OCI-LY1 (cell line): ENCODE measurements around the gene LEFTY1.

Experiments
- H2AFZ ChIP-seq: fragments of 200-600 bp; sonication (generic), shearing (Covaris generic); 2 replicates; pipeline ENCODE4 v1.6.0; 2014; ENCODE audit warnings: antibody characterized with exemption, mild to moderate bottlenecking, low read length
- H3F3A ChIP-seq: fragments of 200-600 bp; sonication (generic), shearing (Covaris generic); 2 replicates; pipeline ENCODE4 v1.6.0; 2014; ENCODE audit warnings: mild to moderate bottlenecking, antibody characterized with exemption, low read length, moderate library complexity; ENCODE audit not compliant: insufficient read depth
- H3K27ac ChIP-seq: fragments of 200-600 bp; sonication (generic); 2 replicates; pipeline ENCODE4 v1.5.1; 2014; ENCODE audit warnings: low read length, mixed run types, mild to moderate bottlenecking, low read depth; ENCODE audit not compliant: poor library complexity, severe bottlenecking
- H3K27me3 ChIP-seq: fragments of 200-600 bp; sonication (generic); 2 replicates; pipeline ENCODE4 v1.6.0; 2014; ENCODE audit warnings: antibody characterized with exemption, mild to moderate bottlenecking, low read length, moderate library complexity; ENCODE audit not compliant: insufficient read depth
- H3K36me3 ChIP-seq: fragments of 200-600 bp; sonication (generic); 2 replicates; pipeline ENCODE4 v1.6.1; 2014; ENCODE audit warnings: mild to moderate bottlenecking, antibody characterized with exemption, low read length, moderate library complexity, mixed read lengths; ENCODE audit not compliant: insufficient read depth
- H3K4me1 ChIP-seq: fragments of 200-600 bp; sonication (generic); 2 replicates; pipeline ENCODE4 v1.5.1; 2014; ENCODE audit warnings: mild to moderate bottlenecking, low read length, moderate library complexity; ENCODE audit not compliant: insufficient read depth, severe bottlenecking
- H3K4me2 ChIP-seq: fragments of 200-600 bp; sonication (generic), shearing (Covaris generic); 2 replicates; pipeline ENCODE4 v1.6.1; 2014; ENCODE audit warnings: low read length
- H3K4me3 ChIP-seq: fragments of 200-600 bp; sonication (generic); 2 replicates; pipeline ENCODE4 v1.5.1; 2014; ENCODE audit warnings: low read length, low read depth, mild to moderate bottlenecking, mixed read lengths; ENCODE audit not compliant: poor library complexity, severe bottlenecking
- H3K79me2 ChIP-seq: fragments of 200-600 bp; shearing (Covaris generic); 2 replicates; pipeline ENCODE4 v1.6.1; 2016; ENCODE audit warnings: mixed run types, low read length, mixed read lengths; ENCODE audit not compliant: insufficient read depth
- H3K9ac ChIP-seq: fragments of 200-600 bp; sonication (generic), shearing (Covaris generic); 2 replicates; pipeline ENCODE4 v1.6.1; 2014; ENCODE audit warnings: mild to moderate bottlenecking, low read length, mixed read lengths
- H3K9me2 ChIP-seq: fragments of 200-600 bp; sonication (generic), shearing (Covaris generic); 2 replicates; pipeline ENCODE4 v1.6.1; 2014; ENCODE audit warnings: low read depth, mild to moderate bottlenecking, low read length, mixed read lengths
- H3K9me3 ChIP-seq: fragments of 200-600 bp; shearing (Covaris generic); 2 replicates; pipeline ENCODE4 v1.6.1; 2014; ENCODE audit warnings: low read length, mixed read lengths
- H4K20me1 ChIP-seq: fragments of 200-600 bp; sonication (generic), shearing (Covaris generic); 2 replicates; pipeline ENCODE4 v1.6.0; 2016; ENCODE audit warnings: mild to moderate bottlenecking, low read length; ENCODE audit not compliant: insufficient read depth
- EZH2 ChIP-seq: fragments of 200-600 bp; sonication (generic), shearing (Covaris generic); IDR thresholded peaks from 2 replicates; pipeline ENCODE4 v1.8.0; 2017; ENCODE audit warnings: borderline replicate concordance, mixed run types, mild to moderate bottlenecking, antibody characterized with exemption, low read length, moderate library complexity, mixed read lengths
- TF ChIP-seq, protein P1 (sequence below): fragments of 200-600 bp; sonication (generic), shearing (Covaris generic); IDR thresholded peaks from 2 replicates; pipeline ENCODE4 v1.5.1; 2017; ENCODE audit warnings: mild to moderate bottlenecking, antibody characterized with exemption, low read length, moderate library complexity, mixed read lengths

LEFTY1 gene

DNA sequence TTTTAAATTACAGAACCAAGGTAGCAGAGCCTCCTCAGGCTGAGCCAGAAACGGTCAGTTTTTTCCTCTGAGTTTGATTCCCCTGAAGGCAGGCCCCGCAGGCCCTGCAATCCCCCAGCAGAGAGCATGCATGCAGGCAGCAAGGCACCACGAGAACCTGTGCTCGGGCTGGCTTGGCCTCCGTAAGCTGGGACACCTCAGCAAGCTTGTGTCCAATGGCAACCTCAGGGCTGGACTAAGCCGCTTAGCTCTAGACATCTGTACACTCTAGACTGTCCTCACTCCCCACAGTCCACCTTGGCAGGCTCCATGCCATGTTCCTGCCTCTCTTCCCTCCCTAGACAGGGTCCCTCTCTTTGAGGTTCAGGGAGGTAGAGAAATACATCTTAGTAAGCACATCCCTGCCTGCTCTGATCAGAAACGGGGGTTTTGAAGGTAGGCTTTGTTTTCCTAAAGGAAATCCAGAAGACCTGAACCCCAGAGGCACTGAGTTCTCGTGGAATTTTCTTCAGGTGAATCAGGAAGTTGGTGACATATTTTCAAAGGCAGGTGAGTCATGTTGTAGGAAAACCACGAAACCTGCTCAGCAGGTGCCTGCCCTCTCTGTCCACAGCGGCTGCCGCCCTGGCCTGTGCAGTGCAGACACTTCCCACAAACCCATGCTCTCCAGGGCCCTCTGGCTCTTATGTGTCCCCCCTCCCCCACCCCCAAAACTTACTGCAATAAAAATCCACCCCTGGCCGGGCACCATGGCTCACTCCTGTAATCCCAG is 13.7 kb downstream of the LEFTY1 start:
- Histone ChIP-seq H3K27me3 (no peaks in the 10 kb centered on the region), H3K27ac (no peak overlapping the region), H3K9me3 (no peaks in the 10 kb centered on the region), H3K79me2 (no peaks in the 10 kb centered on the region), H3K4me2 (no peak overlapping the region), H3K36me3 (0 out of 2 replicates have a peak, but pooled peaks cover 14% of the 10 kb centered on the region), H3K4me3 (no peak overlapping the region), H3K9me2 (no peaks in the 10 kb centered on the region), H3F3A (no peaks in the 10 kb centered on the region), H2AFZ (no peak overlapping the region), H4K20me1 (no peaks in the 10 kb centered on the region), H3K9ac (no peak overlapping the region), H3K4me1 (peaks cover 8% of the 10 kb centered on the region)
- TF ChIP-seq, protein P1, sequence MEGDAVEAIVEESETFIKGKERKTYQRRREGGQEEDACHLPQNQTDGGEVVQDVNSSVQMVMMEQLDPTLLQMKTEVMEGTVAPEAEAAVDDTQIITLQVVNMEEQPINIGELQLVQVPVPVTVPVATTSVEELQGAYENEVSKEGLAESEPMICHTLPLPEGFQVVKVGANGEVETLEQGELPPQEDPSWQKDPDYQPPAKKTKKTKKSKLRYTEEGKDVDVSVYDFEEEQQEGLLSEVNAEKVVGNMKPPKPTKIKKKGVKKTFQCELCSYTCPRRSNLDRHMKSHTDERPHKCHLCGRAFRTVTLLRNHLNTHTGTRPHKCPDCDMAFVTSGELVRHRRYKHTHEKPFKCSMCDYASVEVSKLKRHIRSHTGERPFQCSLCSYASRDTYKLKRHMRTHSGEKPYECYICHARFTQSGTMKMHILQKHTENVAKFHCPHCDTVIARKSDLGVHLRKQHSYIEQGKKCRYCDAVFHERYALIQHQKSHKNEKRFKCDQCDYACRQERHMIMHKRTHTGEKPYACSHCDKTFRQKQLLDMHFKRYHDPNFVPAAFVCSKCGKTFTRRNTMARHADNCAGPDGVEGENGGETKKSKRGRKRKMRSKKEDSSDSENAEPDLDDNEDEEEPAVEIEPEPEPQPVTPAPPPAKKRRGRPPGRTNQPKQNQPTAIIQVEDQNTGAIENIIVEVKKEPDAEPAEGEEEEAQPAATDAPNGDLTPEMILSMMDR, result no peak
- no peak for TF ChIP-seq EZH2

DNA sequence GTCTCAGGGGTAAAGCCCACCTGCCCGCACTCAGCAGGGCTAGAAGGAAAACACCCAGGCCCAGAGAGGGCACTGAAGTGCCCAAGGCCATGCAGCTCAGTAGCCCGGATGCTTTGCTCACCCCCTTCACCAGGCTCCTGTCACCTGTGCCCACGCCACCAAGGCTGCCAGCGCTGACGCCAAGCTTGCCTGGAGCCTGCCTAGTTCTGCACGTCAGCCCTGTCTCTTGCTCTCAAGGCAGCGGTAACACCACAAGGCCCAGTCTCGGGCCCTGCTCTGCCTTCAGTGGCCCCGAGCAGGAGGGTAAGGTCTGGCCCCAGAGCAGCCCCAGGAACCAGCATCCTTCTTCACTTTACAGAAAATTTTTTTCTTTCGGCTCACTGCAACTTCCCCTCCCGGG is 14.5 kb downstream of the LEFTY1 start:
- no peaks in the 10 kb centered on the region for H3F3A ChIP-seq

DNA sequence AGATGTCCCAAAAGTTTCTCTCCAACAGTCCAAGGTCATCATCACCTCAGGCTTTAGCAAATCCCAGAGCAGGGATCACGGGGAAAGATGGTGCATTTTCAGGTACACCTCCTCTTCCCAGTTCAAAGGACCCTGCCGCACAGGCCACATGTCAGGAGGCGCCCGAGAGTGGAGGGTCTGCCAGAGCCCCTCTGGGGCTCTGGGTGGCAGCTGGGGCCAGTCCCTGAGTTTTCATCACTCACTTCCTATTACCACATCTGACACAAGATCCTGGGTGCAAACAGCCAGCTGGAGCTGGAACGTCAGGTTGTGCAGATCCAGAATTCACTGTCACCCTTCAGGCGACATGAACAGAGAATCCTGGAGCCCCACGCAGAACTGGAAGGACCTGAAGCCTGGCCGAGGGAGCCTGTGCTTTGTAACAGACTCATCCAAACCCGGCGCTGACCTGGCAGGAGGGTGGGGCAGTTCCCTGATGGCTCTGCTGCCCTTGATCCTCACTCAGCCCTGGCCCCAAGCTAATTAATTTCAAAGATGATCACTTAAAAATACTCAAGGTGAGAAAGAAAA is 15.6 kb downstream of the LEFTY1 start:
- no peaks in the 10 kb centered on the region for H4K20me1 ChIP-seq
- no peak overlapping the region for H3K9ac ChIP-seq
- no peaks in the 10 kb centered on the region for H3F3A ChIP-seq
- H3K27me3 ChIP-seq, result no peaks in the 10 kb centered on the region
- no peaks in the 10 kb centered on the region for H3K9me3 ChIP-seq
- H3K4me3 ChIP-seq, result no peak overlapping the region
- TF ChIP-seq, protein P1, result no peak
- TF ChIP-seq EZH2, result no peak
- H3K4me2 ChIP-seq, result no peak overlapping the region
- no peak overlapping the region for H3K27ac ChIP-seq
- no peaks in the 10 kb centered on the region for H3K9me2 ChIP-seq
- H2AFZ ChIP-seq, result no peak overlapping the region
- no peaks in the 10 kb centered on the region for H3K79me2 ChIP-seq
- H3K36me3 ChIP-seq, result 0 out of 2 replicates have a peak, but pooled peaks cover 14% of the 10 kb centered on the region
- H3K4me1 ChIP-seq, result no peaks in the 10 kb centered on the region

More for the DNA sequence above, 14.5 kb downstream of the LEFTY1 start:
- Histone ChIP-seq H3K4me3 (no peak overlapping the region), H4K20me1 (no peaks in the 10 kb centered on the region), H3K9ac (no peak overlapping the region), H3K9me2 (no peaks in the 10 kb centered on the region), H3K79me2 (no peaks in the 10 kb centered on the region), H3K9me3 (no peaks in the 10 kb centered on the region), H3K27ac (no peak overlapping the region), H2AFZ (no peak overlapping the region), H3K4me1 (peaks cover under 1% of the 10 kb centered on the region), H3K27me3 (no peaks in the 10 kb centered on the region), H3K36me3 (0 out of 2 replicates have a peak, but pooled peaks cover 14% of the 10 kb centered on the region), H3K4me2 (no peak overlapping the region)
- TF ChIP-seq EZH2, result no peak
- TF ChIP-seq, protein P1, result no peak
